Activated B cell treated with CpG ODN at 0.5 μM for 24 hours (primary cell): Measurements from ENCODE around the gene PAM16. TPM values are rescaled to one million over a fixed set of nuclear protein-coding genes. Genes with fewer than 3 reads are reported as not detected.
"Not testable (repeated sequence)": the region's sequence is repeated elsewhere in the genome, so short reads cannot be mapped to it uniquely, and the experiment has no call there.

Source experiments
- ATAC-seq: fragments of 200-7000 bp; cut with Tn5 transposase; one replicate; pipeline ENCODE4 v1.10.0; 2021; ENCODE audit warnings: low read depth, mild to moderate bottlenecking, moderate library complexity
- CTCF ChIA-PET: fragments of 350-600 bp; sonication (Branson Sonifier 250); formaldehyde crosslinking; loops from one replicate; lab custom pipeline; 2021; ENCODE audit warnings: antibody characterized with exemption; lab: Charles Lee
- POLR2A ChIA-PET: fragments of 350-600 bp; sonication (Branson Sonifier 250); formaldehyde crosslinking; loops from one replicate; lab custom pipeline; 2021; ENCODE audit warnings: antibody characterized with exemption; lab: Charles Lee
- DNase-seq: peaks from one replicate; pipeline ENCODE4 v3.0.0; 2022
- H3K27ac Mint-ChIP-seq: one replicate; pipeline ENCODE4 v1.8.0; 2020; ENCODE audit warnings: mixed read lengths
- H3K27me3 Mint-ChIP-seq: one replicate; pipeline ENCODE4 v1.8.0; 2021; ENCODE audit warnings: mixed read lengths
- H3K36me3 Mint-ChIP-seq: one replicate; pipeline ENCODE4 v1.8.0; 2021; ENCODE audit warnings: low read depth, mixed read lengths
- H3K4me1 Mint-ChIP-seq: one replicate; pipeline ENCODE4 v1.8.0; 2021; ENCODE audit warnings: mixed read lengths
- H3K4me3 Mint-ChIP-seq: one replicate; pipeline ENCODE4 v1.8.0; 2020; ENCODE audit warnings: mild to moderate bottlenecking, mixed read lengths
- H3K9me3 Mint-ChIP-seq: one replicate; pipeline ENCODE4 v1.8.0; 2020; ENCODE audit warnings: mixed read lengths
- intact Hi-C: fragments of 100-400 bp; cut with micrococcal nuclease; formaldehyde crosslinking; loops from one replicate; pipeline ENCODE4 v1.15.1; 2024
- total RNA-seq: library from RNA; stranded (reverse); gene quantifications from 2 replicates; pipeline ENCODE4 v1.2.3, GENCODE V29; 2022
- TF ChIP-seq, protein P1 (sequence below): fragments of 200-600 bp; IDR thresholded peaks from one replicate; pipeline ENCODE4 v1.8.0; 2022; ENCODE audit warnings: antibody characterized with exemption, mild to moderate bottlenecking

Gene PAM16
- total RNA-seq = 42.4 and 58.1 TPM in 2 replicates

DNA sequence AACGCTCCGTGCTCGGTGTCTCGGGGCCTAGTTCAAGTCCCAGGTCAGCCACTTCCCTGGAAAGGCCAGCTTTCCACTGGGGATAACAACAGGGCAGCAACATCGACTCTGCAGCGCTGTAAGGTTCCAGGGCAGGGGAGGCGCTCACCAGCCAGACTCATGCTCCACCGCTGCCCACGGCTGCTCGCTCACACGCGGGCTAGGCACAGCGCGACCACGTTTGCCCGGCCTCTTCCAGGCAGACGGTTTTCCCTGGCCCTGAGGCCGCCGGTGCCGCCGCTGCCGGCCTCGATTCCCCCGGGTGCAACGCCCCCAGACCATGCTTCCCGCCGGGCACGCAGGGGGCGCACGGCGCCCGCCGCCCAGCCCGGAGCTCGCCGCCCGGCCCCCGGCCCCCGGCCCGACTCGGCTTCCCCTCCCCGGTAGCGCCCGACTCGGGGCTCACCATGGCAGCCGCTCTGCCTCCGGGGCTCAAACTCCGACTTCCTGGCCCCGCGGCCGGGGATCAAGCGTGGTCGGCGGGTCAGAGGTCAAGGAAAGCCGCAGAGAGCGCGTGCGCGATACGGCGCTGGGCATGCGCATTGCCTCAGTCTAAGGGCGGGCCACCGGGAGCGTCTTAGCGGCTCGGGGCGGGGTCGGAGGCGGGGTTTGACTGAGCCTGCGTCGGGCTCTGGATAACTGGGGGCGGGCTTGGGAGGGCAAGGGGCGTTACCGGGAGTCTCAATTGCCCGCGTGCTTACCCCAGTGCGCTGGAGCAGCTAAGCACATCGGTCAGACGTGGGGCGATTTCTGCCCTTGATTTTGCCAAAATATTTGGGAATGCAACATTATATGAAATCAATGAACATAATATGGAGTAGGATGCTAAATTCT lies at the start of gene PAM16:
Gene PAM16, minus strand, starts transcription at position 535 of the 873 bp plus-strand sequence. Its CDS starts 87 bp downstream, at position 448.
- ChIA-PET CTCF (interaction anchor here (1.6 to 2.6 kb wide), 2 partner anchors 52 to 97 kb away, joined by 3 to 9 read pairs; no protein-coding TSS in a partner anchor), POLR2A (interaction anchor here (0.6 to 2.5 kb wide), 13 partner anchors 44 to 1249 kb away, joined by 3 to 13 read pairs (median 4); partner anchors contain the start of genes ALG1, ANKS3, DNAAF8 and TFAP4)
- peak; percentile 99 for DNase-seq
- intact Hi-C loops = loop anchor here (1.0 to 5.0 kb wide), 6 partner anchors 14 to 264 kb away; partner anchors contain the start of genes CORO7, TFAP4 and VASN
- H3K36me3 Mint-ChIP-seq = peaks cover 14% of the 10 kb centered on the region
- ATAC-seq = peak; percentile 93
- peak within 1 kb of the TSS; percentile 91 for H3K4me3 Mint-ChIP-seq
- TF ChIP-seq, protein P1, sequence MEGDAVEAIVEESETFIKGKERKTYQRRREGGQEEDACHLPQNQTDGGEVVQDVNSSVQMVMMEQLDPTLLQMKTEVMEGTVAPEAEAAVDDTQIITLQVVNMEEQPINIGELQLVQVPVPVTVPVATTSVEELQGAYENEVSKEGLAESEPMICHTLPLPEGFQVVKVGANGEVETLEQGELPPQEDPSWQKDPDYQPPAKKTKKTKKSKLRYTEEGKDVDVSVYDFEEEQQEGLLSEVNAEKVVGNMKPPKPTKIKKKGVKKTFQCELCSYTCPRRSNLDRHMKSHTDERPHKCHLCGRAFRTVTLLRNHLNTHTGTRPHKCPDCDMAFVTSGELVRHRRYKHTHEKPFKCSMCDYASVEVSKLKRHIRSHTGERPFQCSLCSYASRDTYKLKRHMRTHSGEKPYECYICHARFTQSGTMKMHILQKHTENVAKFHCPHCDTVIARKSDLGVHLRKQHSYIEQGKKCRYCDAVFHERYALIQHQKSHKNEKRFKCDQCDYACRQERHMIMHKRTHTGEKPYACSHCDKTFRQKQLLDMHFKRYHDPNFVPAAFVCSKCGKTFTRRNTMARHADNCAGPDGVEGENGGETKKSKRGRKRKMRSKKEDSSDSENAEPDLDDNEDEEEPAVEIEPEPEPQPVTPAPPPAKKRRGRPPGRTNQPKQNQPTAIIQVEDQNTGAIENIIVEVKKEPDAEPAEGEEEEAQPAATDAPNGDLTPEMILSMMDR = no peak
- no peaks in the 10 kb centered on the region for H3K27me3 Mint-ChIP-seq
- H3K9me3 Mint-ChIP-seq = no peaks in the 10 kb centered on the region
- peak within 1 kb of the TSS; percentile 77 for H3K27ac Mint-ChIP-seq
- H3K4me1 Mint-ChIP-seq = peaks cover 16% of the 10 kb centered on the region

DNA sequence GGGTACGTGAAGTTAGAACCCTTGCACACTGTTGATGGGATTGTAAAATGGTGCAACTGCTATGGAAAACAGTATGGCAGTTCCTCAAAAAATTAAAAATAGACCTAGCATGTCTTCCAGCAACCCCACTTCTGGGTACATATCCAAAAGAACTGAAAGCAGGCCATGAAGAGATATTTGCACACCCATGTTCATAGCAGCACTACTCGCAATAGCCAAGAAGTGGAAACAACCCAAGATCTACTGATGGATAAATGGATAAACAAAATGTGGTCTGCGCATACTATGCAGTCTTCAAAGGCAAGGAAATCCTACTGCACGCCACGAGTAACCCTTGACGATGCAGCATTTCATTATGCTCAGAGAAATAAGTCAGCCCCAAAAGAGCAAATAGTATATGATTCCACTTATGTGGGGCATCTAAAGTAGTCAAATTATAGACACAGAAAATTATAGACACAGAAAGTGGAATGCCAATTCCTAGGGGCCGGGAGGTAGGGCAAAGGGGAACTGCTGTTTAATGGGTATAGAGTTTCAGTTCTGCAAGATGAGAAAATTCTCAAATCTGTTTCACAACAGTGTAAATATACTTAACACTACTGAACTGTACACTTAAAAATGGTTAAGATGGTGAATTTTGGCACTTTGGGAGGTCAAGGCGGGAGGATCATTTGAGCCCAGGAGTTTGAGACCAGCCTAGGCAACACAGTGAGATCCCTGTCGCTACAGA lies 48.0 kb upstream of the PAM16 start:
- POLR2A ChIA-PET = interaction anchor here (0.7 kb wide), 1 partner anchor 107 kb away, joined by 3 read pairs; no protein-coding TSS in a partner anchor
- intact Hi-C loops = no loop called here
- DNase-seq = no peak
- Mint-ChIP-seq H3K36me3 (peaks cover 67% of the 10 kb centered on the region), H3K4me3 (no peak overlapping the region), H3K9me3 (no peaks in the 10 kb centered on the region), H3K27me3 (no peaks in the 10 kb centered on the region), H3K27ac (no peak overlapping the region), H3K4me1 (peaks cover 2% of the 10 kb centered on the region)
- CTCF ChIA-PET = interaction anchor here (1.3 kb wide), 1 partner anchor 40 kb away, joined by 7 read pairs; no protein-coding TSS in a partner anchor
- TF ChIP-seq, protein P1 = no peak
- ATAC-seq = no peak

DNA sequence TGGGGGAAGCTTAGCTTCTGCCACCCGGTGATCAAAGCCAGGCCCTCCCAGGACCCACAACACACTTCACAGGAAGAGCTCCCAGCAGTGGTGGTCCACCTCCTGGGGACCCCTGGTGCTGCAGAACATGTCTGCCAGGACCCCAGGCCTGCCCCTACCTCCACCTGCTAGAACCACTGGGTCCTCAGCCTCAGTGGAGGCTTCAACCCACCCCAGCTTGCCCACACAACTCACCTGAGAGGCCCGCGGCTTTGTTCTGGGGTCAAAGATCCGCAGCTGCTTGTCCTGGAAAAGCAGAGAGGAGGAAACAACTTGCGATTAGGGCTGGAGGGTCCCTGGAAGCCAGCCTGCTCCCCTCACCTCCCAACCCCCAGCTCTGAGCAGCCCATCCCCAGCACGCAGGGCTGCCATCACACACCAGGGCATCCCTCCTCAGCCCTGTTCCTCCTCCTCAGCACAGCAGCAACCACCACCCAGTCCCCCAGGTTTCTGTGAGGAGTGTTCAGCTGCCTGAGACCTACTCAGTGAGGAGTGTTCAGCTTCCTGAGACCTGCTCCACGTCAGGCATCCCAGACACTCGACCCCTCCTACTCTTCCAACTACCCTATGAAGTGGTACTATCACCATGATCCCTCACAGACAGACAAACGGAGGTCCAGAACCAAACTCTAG lies 44.1 kb upstream of the PAM16 start:
- no peaks in the 10 kb centered on the region for H3K4me1 Mint-ChIP-seq
- DNase-seq (no peak), ATAC-seq (no peak)
- no peaks in the 10 kb centered on the region for H3K27me3 Mint-ChIP-seq
- no peak overlapping the region for H3K27ac Mint-ChIP-seq
- peaks cover 53% of the 10 kb centered on the region for H3K36me3 Mint-ChIP-seq
- H3K4me3 Mint-ChIP-seq = no peak overlapping the region
- CTCF ChIA-PET = no interaction called here
- POLR2A ChIA-PET = no interaction called here
- no peaks in the 10 kb centered on the region for H3K9me3 Mint-ChIP-seq
- TF ChIP-seq, protein P1 = no peak
- intact Hi-C loops = no loop called here

DNA sequence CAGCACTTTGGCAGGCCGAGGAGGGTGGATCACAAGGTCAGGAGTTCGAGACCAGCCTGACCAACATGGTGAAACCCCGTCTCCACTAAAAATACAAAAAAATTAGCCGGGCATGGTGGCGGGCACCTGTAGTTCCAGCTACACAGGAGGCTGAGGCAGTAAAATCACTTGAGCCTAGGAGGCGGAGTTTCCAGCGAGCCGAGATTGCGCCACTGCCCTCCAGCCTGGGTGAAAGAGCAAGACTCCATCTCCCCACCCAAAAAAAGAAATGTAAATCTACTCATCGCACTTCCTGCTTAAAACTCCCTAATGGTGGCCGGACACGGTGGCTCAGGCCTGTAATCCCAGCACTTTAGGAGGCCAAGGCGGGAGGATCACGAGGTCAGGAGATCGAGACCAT lies 42.7 kb upstream of the PAM16 start:
- DNase-seq, H3K9me3 Mint-ChIP-seq, POLR2A ChIA-PET, H3K4me1 Mint-ChIP-seq, ATAC-seq, H3K27ac Mint-ChIP-seq, H3K27me3 Mint-ChIP-seq, intact Hi-C loops, H3K4me3 Mint-ChIP-seq: not testable (repeated sequence)
- CTCF ChIA-PET = interaction anchor here (1.0 kb wide), 1 partner anchor 8 kb away, joined by 5 read pairs; no protein-coding TSS in a partner anchor
- peaks cover 48% of the 10 kb centered on the region for H3K36me3 Mint-ChIP-seq

- DNase-seq = no peak
- TF ChIP-seq, protein P1 = no peak
- H3K4me3 Mint-ChIP-seq = no peak overlapping the region
- no peaks in the 10 kb centered on the region for H3K27me3 Mint-ChIP-seq
- CTCF ChIA-PET = interaction anchor here (1.0 kb wide), 1 partner anchor 9 kb away, joined by 5 read pairs; no protein-coding TSS in a partner anchor
- POLR2A ChIA-PET = no interaction called here
- H3K36me3 Mint-ChIP-seq = peaks cover 48% of the 10 kb centered on the region
- H3K9me3 Mint-ChIP-seq = no peaks in the 10 kb centered on the region
- no peak for ATAC-seq
- H3K27ac Mint-ChIP-seq = no peak overlapping the region
- intact Hi-C loops = no loop called here
- no peaks in the 10 kb centered on the region for H3K4me1 Mint-ChIP-seq
These were observed 42.1 kb upstream of the PAM16 start for GRCh38 chr16:4393240-4393600.
